Stomach (tissue), 9 donors: ENCODE results near the gene TSEN54. TPM values are rescaled to one million over a fixed set of nuclear protein-coding genes. Genes with fewer than 3 reads are reported as not detected.
A peak's percentile ranks its signal among the peaks of the same experiment; 100 is the strongest.

Experiments
- DNase-seq, 2 donors: peaks; one replicate each; pipeline versions ENCODE4 v3.0.0 to v3.0.0-alpha.2; 2013 to 2019
- H3K27ac ChIP-seq, 5 donors: fragments of 200-600 bp in 4 of 5; sonication (generic) in 4 of 5; one replicate each; pipeline ENCODE4 v1.5.1; 2013 to 2019; ENCODE audit warnings: mild to moderate bottlenecking in 1 of 5, moderate library complexity in 1 of 5
- H3K27me3 ChIP-seq, 3 donors: fragments of 200-600 bp; sonication (generic); one replicate each; pipeline ENCODE4 v1.5.1; 2017 to 2019; ENCODE audit warnings: mixed run types in 1 of 3
- H3K36me3 ChIP-seq, 4 donors: fragments of 200-600 bp; sonication (generic); 1 replicate in 3 of 4; 2 replicates in 1 of 4; pipeline ENCODE4 v1.5.1; 2016 to 2019
- H3K4me1 ChIP-seq, 4 donors: fragments of 200-600 bp; sonication (generic); one replicate each; pipeline ENCODE4 v1.5.1; 2016 to 2019
- H3K4me3 ChIP-seq, 4 donors: fragments of 200-600 bp; sonication (generic) in 3 of 4; one replicate each; pipeline ENCODE4 v1.5.1; 2016 to 2019; ENCODE audit warnings: mild to moderate bottlenecking in 1 of 4
- H3K9me3 ChIP-seq, 4 donors: fragments of 200-600 bp; sonication (generic); one replicate each; pipeline ENCODE4 v1.5.1; 2016 to 2019
- EP300 ChIP-seq: sonication (generic); formaldehyde crosslinking; IDR thresholded peaks from one replicate; pipeline ENCODE4 v1.6.1; 2017; ENCODE audit warnings: antibody characterized with exemption
- POLR2A ChIP-seq, 4 donors: fragments of 450-650 bp; IDR thresholded peaks; one replicate each; pipeline ENCODE4 v1.6.1; 2016; ENCODE audit warnings: antibody characterized with exemption in 4 of 4, control low read depth in 2 of 4, mild to moderate bottlenecking in 1 of 4, moderate library complexity in 1 of 4
- POLR2AphosphoS5 ChIP-seq, 3 donors: sonication (generic); formaldehyde crosslinking; IDR thresholded peaks; one replicate each; pipeline ENCODE4 v1.6.1; 2016; ENCODE audit warnings: antibody characterized with exemption in 3 of 3
- WGBS, 5 donors: extraction: QIAGEN DNeasy Blood & Tissue Kit in 3 of 5; methylation state at CpG; one replicate each; pipeline versions ENCODE4 v1.1.5 to v1.1.7; 2013 to 2018; 5-methylcytosine and 5-hydroxymethylcytosine counted together
- intact Hi-C: fragments of 100-400 bp; cut with DNase I; formaldehyde crosslinking; loops from one replicate; pipeline ENCODE4 v1.15.1; 2023; ENCODE audit warnings: low total_unique reads
- polyA plus RNA-seq, 3 donors: library from polyadenylated mRNA; stranded (reverse); fragments of 200-250 nt; gene quantifications; one replicate each; pipeline ENCODE4 v1.2.3, GENCODE V29; 2013
- total RNA-seq, 5 donors: library from RNA; depleted of rRNA; stranded (reverse); fragments of >200 nt; gene quantifications; one replicate each; pipeline versions ENCODE4 v1.1.0 to v1.2.3, GENCODE V29; 2014 to 2016
- TF ChIP-seq, protein P1 (sequence below), 7 experiments: fragments of 450-650 bp in 4 of 7; fragments of 200-600 bp in 3 of 7; sonication (generic) in 3 of 7; IDR thresholded peaks; one replicate each; pipeline ENCODE4 v1.5.1; 2016 to 2019; ENCODE audit warnings: antibody characterized with exemption in 7 of 7, control low read depth in 2 of 7, mild to moderate bottlenecking in 1 of 7
- donor health status: healthy with polysubstance abuse.
- donor health status: Bipolar disorder and iron deficiency.
- donor health status: healthy.

Gene TSEN54
- total and polyA plus RNA-seq, 8 donors: 13.2 to 219 (median 42.1) TPM

DNA sequence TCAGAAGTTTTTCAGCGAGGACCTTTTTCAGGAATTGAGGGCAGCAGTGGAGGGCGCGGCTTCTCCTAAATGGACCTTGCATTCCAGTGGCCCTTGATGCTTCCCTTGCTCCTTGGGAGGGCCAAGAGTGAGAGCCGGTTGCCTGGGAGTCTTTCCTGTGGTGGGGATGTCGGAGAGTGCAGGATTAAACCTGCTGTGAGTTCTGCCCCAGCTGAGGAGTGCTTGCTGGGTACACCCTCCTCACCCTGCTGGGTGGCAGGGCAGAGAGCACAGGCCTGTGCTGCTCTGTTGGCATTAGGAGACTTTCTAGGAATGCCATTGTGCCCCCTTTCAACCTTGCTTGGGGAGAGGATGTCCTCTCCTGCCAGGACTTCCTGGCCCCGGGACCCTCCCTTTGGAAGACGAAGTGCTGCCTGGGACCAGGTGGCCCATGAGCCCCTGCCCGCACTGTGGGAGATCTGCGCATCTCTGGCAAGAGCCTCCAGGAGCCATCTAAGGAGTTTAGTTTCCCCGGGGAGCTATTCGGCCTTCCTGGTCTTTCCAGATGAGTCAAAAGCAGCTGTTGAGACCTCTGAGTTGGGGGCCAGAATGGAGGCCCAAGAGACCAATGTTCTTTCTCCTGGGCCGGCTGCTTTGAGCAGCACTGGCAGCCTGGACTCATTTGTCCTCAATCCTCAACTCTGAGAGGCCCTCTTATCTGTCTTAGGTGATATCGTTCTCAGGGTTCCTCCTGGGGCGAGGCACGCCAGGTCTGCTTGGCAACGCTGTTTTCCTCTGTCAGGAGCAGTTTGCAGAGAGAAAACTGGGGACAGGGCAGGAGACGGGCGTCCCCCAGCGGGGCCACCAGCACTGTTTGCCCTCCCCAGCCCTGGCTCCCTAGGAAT lies 14.8 kb downstream of the TSEN54 start:
- intact Hi-C loops: loop anchor here (10.0 kb wide), 1 partner anchor 54 kb away; the partner anchor contains the start of gene MYO15B
- no peak for TF ChIP-seq POLR2A (IDR thresholded peaks at IDR 0.05)
- TF ChIP-seq, protein P1, sequence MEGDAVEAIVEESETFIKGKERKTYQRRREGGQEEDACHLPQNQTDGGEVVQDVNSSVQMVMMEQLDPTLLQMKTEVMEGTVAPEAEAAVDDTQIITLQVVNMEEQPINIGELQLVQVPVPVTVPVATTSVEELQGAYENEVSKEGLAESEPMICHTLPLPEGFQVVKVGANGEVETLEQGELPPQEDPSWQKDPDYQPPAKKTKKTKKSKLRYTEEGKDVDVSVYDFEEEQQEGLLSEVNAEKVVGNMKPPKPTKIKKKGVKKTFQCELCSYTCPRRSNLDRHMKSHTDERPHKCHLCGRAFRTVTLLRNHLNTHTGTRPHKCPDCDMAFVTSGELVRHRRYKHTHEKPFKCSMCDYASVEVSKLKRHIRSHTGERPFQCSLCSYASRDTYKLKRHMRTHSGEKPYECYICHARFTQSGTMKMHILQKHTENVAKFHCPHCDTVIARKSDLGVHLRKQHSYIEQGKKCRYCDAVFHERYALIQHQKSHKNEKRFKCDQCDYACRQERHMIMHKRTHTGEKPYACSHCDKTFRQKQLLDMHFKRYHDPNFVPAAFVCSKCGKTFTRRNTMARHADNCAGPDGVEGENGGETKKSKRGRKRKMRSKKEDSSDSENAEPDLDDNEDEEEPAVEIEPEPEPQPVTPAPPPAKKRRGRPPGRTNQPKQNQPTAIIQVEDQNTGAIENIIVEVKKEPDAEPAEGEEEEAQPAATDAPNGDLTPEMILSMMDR (IDR thresholded peaks at IDR 0.05): no peak
- TF ChIP-seq POLR2AphosphoS5 (IDR thresholded peaks at IDR 0.05): no peak
- no peak for TF ChIP-seq EP300
- Histone ChIP-seq H3K27me3 (peaks cover 0 to 8% (median 0%) of the 10 kb centered on the region in 3 donors), H3K4me1 (peaks cover 44 to 83% (median 62%) of the 10 kb centered on the region in 4 donors), H3K4me3 (no peak overlapping the region), H3K36me3 (peaks cover 0 to 27% (median 10%) of the 10 kb centered on the region in 4 donors), H3K27ac (peak overlapping the region; percentile 46 to 83 (median 75)), H3K9me3 (no peaks in the 10 kb centered on the region)
- peak; percentile 10 to 55 for DNase-seq
- 46 to 67% (median 54%) methylated on average over 18 to 19 of the region's 19 CpGs for WGBS, 5 donors

DNA sequence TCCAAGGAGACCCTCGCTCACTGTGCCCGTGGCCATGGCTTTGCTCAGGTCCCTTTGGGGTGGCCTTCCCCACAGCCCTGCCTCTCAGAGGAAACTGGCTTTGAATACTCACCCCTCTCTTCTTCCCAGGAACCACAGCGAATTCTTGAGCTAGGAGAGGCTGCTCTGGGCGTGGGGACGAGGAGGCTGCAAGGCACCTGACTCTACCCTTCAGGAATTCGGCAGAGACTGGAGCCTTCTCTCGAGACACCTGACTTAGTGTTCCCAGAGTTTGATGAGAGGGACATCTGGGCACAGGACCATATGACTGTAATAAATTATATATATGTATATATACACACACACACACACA lies 15.4 kb downstream of the TSEN54 start:
- peaks cover 0 to 27% (median 10%) of the 10 kb centered on the region in 4 donors for H3K36me3 ChIP-seq
- H3K4me1 ChIP-seq: peaks cover 38 to 82% (median 61%) of the 10 kb centered on the region in 4 donors

DNA sequence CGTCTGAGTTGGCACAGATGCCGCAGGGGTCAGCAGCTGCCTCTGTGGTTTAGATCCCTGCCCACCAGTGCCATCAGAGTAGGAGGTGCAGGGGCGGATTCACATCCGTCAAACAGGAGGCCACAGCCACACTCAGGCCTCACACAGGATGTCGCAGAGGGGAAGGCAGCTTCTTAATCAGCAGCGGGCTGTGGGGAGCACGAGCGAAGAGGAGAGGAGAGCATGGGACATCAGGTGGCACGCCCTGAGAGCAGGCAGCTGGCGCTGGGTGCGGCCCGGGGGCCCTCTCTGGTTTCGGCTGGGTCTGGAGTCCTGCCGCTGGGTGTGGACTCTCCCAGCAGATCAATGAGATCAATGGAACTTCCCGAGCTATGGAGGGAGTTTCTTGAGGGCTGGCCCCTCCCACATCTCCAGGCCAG lies 18.8 kb downstream of the TSEN54 start:
- DNase-seq: peak; percentile 53 to 87
- Histone ChIP-seq H3K4me3 (no peak overlapping the region), H3K36me3 (peaks cover 0 to 24% (median 10%) of the 10 kb centered on the region in 4 donors), H3K27me3 (no peaks in the 10 kb centered on the region), H3K4me1 (peaks cover 32 to 85% (median 56%) of the 10 kb centered on the region in 4 donors), H3K27ac (peak overlapping the region; percentile 1 to 76 (median 38)), H3K9me3 (no peaks in the 10 kb centered on the region)
- no peak for TF ChIP-seq POLR2A (IDR thresholded peaks at IDR 0.05)
- no peak for TF ChIP-seq EP300
- intact Hi-C loops: loop anchor here (10.0 kb wide), 1 partner anchor 50 kb away; the partner anchor contains the start of gene MYO15B
- 26 to 57% (median 36%) methylated on average over 13 to 15 of the region's 15 CpGs; no CpG with 5 or more reads in 1 of the 5 donors for WGBS, 5 donors

More for the DNA sequence above, 15.4 kb downstream of the TSEN54 start:
- Histone ChIP-seq H3K9me3 (no peaks in the 10 kb centered on the region), H3K27me3 (peaks cover 0 to 2% (median 0%) of the 10 kb centered on the region in 3 donors), H3K27ac (peak overlapping the region; percentile 46 to 83 (median 75)), H3K4me3 (no peak overlapping the region)
- peak in 1 of 2 donors; percentile 64 for DNase-seq
- TF ChIP-seq EP300 (no peak), POLR2AphosphoS5 (IDR thresholded peaks at IDR 0.05) (no peak), POLR2A (IDR thresholded peaks at IDR 0.05) (no peak)
- TF ChIP-seq, protein P1 (IDR thresholded peaks at IDR 0.05): no peak
- intact Hi-C loops: loop anchor here (10.0 kb wide), 1 partner anchor 53 kb away; the partner anchor contains the start of gene MYO15B
- 44 to 60% (median 45%) methylated on average over 7 of the region's 7 CpGs for WGBS, 5 donors

GRCh38 chr17:75535871-75536270 lies 19.5 kb downstream of the TSEN54 start:
- DNase-seq: no peak
- Histone ChIP-seq H3K4me3 (no peak overlapping the region), H3K36me3 (peaks cover 0 to 31% (median 10%) of the 10 kb centered on the region in 4 donors), H3K27me3 (no peaks in the 10 kb centered on the region), H3K4me1 (peaks cover 29 to 87% (median 58%) of the 10 kb centered on the region in 4 donors), H3K27ac (peak overlapping the region; percentile 1 to 76 (median 38)), H3K9me3 (no peaks in the 10 kb centered on the region)
- intact Hi-C loops: loop anchor here (10.0 kb wide), 1 partner anchor 49 kb away; the partner anchor contains the start of gene MYO15B
- WGBS, 5 donors: 79 to 82% (median 81%) methylated on average over 8 of the region's 8 CpGs
- TF ChIP-seq POLR2AphosphoS5 (IDR thresholded peaks at IDR 0.05) (no peak), POLR2A (IDR thresholded peaks at IDR 0.05) (no peak), EP300 (no peak)
- TF ChIP-seq, protein P1 (IDR thresholded peaks at IDR 0.05): no peak
